Amniotic epithelial cell (primary cell): Measurements from ENCODE around the gene GBE1.

ENCODE experiments used
- DNase-seq: peaks from one replicate; pipeline ENCODE4 v3.0.0-alpha.2; 2010; ENCODE audit warnings: low read depth

GBE1 gene

DNA sequence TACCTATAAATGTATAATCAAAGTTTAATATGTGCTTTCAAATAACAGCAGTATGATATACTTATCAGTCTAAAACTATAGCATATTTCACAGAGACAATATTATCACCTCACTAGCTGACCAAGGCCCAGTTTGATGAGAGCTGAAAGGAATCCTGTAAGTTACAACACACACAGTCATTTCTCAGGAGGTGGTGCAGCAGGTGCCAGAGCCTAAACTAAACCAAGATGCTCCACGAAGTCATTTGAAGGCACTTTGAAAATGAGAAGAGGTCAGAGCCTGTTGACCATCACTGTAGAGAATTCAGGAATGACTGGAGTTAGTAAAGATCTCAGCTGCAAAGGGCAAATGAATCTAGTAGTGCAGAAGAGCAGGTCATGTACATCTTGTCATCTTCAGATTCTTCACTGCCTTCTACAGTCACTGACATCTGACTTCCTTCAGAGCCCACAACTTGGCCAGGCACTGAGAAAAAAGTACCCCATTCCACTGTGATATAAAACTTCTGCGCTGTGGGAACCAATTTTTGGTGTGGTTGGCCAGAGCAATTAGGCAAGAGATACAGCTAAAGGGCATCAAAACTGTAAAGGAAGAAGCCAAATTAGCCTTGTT is 7.9 kb downstream of the GBE1 start:
- no peak for DNase-seq

DNA sequence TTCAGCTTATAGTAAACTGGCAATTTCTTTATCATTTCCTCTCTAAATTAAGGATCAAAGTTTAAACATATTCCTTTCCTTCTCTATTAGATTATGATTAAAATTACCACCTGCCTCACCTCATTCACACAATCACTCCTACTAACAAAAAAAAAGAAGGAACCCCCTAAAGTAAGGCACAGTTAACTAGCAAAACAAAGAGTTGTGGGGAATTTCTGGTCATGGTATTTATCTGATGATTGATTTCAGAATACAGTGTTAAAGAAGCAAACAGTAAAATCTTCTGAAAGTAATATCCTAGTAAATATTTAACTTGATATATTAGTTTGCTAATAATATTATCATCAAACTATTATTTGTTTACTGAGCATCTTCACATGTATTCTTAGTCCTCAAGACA is 8.8 kb downstream of the GBE1 start:
- no peak for DNase-seq

- DNase-seq, result peak; percentile 65
These were observed 12.2 kb downstream of the GBE1 start for GRCh38 chr3:81749265-81749664.

- peak; percentile 80 for DNase-seq
These were observed 14.2 kb downstream of the GBE1 start for GRCh38 chr3:81747280-81747679.

DNA sequence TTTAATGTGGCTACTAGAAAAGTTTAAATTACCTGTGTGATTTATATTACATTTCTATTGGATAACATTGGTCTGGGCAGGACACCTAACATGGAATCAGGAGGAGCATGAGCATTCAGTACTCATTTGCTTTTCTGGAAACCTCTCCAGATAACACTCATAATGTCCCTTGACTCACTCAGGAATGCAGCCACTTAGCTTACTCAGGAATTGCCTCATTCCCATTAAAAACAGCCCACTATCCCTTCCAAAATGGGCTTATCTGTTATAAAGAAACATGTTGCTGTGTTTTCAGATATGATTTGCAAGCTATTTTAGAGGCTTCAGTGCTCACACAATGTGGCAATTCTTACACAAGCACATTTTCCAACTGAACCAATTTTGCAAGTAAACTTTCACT is 17.1 kb downstream of the GBE1 start:
- peak; percentile 99 for DNase-seq

DNA sequence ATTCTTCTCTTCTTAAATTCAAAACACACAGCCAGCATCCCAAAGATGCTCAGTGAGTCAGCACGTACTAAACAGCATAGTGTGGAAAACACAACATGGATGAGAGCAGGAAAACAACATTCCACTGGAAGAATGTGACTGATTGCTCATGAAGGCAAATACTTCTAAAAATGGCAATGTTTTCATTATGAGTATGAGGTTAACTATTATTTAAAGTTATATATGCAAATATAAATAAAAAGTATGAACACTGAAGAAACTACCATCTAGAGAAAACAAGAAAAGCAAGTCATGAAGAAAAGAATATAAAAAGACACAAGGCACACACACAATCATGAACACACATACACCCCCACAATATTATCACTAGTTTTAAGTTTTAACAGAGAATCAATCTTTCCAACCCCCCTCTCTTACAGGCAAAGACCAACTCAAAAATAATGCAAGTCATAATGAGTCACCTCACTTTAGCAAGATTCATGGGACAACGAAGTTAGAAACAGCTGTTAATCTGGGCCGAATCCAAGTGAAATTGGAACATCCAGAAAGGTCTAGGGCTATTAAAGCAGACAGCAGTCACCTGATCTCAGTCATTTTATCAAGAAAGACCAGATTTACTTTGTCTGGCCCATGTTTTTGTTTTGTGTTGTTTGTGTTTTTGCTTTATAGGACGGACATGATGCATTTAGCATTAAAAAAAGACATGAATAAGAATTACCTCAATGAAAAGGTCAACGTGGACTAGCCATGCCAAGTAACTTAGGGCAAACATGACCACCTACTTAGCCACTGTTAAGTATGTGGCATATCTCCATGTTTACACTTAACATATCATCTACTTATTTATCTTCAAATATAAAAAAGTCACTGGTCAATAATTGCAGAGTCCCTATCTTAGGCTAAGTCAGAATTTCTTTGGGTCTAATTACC is 18.1 kb downstream of the GBE1 start:
- peak; percentile 94 for DNase-seq

GRCh38 chr3:81742581-81742980 is 18.9 kb downstream of the GBE1 start:
- no peak for DNase-seq

- DNase-seq, result no peak
These were observed 20.2 kb downstream of the GBE1 start for GRCh38 chr3:81741216-81741615.

DNA sequence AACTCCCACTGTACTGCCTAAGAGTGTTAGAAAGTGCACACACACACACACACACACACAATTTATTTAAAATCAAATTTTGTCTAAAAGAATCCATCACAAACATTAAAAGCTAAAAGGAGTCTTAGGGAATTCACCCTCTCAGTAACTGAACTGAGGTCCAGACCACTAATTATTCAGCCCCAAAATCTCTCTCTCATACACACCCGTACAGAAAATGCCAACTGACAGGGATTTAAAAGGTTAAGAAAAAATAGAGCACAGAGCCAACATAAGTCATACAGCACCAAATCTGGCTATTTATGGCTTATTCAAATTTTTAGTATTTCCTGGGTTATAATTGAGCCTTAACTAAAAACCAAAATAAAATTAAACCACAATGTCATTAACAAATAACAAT is 20.7 kb downstream of the GBE1 start:
- no peak for DNase-seq

DNA sequence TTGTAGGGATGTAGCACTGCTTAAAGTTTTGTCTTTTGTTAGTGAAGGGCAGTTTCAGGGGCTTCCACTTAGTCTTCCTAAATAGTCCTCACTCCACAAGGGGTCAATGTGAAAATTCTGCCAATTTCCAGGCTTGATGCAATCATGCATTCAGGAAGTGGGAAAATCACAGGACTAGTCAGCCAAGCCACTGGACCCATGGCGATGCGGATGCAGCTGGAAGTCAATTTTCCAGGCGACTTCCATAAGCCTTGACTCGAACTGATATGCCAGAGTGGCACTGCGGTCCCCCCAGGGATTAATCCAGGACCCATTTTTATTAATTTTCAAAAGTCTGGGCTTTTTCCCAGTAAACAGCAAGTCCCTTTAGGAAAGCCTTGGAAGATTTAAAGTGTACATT is 26.1 kb downstream of the GBE1 start:
- DNase-seq, result no peak

DNA sequence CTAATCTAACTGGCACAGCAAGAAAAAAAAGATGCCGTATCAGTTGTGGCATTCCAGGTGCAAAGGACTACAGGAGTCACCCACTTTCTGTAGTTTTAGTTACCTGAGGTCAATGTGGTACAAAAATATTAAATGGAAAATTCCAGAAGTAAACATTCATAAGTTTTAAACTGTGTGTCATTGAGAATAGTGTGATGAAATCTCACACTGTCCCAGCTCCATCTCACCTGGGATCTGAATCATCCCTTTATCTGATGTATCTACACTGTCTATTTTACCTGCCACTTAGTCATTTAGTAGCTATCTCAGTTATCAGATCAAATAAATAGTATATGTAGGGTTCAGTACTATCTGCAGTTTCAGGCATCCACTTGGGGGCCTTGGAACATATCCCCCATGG is 26.7 kb downstream of the GBE1 start:
- no peak for DNase-seq

DNA sequence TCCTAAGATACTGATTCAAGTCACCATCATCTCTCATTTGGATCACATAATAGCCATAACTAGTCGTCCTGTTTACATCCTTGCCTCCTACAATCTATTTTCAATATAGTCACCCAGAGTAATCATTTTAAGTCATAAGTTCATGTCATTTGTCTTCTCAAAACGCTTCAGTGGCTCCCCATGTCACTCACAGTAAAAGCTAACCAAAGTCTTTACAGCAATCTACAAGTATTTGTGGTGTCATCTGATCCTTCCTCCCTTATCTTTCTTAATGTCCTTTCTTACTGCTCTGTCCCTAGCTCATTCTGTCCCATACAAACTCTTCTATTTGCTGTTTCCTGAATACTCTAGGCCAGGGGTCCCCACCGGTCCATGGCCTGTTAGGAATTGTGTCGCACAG is 28.8 kb downstream of the GBE1 start:
- no peak for DNase-seq

DNA sequence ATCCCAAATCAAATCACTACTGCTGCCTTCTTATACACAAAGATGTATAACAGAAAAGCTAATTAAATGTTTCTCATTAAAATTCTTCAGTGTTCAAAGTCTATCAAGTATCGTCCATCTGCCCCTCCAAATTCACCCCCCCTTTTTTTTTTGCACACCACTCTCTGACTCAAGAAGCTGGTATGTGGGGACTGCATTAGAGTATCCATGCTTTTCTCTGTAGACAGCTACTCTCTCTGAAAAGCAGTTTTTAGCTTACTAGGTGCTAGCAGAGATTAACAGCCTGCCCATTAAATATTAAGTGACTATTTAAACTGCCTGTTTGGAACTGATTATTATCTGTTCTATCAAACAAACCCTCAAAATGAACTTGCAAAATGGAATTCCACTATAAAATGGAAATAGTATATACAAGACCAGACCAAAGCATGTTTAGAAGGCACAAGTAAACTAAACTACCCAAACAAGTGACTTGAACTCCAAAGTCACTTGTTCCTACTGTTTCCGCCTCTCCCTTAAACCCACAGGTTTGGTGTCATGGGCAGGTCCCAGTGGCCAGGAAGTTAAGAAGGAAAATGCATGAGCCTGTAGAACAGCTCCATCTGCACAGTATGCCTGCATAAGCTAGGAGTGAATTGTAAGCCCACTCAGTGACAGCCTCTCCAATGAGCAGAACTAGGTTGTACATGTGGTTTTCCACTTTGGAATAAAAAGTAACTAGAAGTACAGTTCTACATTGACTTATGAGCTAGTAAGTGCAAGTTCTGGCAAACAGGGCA is 32.5 kb downstream of the GBE1 start:
- DNase-seq, result peak; percentile 54

GRCh38 chr3:81726735-81727134 is 34.7 kb downstream of the GBE1 start:
- peak; percentile 21 for DNase-seq

- DNase-seq, result peak; percentile 58
These were observed 35.3 kb downstream of the GBE1 start for GRCh38 chr3:81726132-81726531.

- DNase-seq, result peak; percentile 57
These were observed 37.6 kb downstream of the GBE1 start for GRCh38 chr3:81723732-81724313.

DNA sequence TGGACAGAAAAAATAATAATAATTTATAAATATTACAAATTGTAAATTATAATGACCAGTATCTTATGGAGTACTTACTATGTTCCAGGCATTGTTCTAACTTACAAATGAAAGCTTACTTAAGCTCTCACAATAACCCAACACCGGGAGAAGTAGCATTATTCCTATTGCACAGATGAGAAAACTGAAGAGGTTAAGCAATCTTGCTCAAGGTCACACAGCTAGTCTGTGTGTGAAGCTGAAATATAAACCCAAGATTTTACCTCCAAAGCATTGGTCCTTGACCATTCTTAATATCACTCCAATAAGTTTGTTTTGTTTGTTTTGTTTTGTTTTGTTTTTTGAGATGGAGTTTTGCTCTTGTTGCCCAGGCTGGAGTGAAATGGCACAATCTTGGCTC is 43.1 kb downstream of the GBE1 start:
- no peak for DNase-seq

GRCh38 chr3:81716870-81717509 is 44.5 kb downstream of the GBE1 start:
- DNase-seq, result peak; percentile 77

DNA sequence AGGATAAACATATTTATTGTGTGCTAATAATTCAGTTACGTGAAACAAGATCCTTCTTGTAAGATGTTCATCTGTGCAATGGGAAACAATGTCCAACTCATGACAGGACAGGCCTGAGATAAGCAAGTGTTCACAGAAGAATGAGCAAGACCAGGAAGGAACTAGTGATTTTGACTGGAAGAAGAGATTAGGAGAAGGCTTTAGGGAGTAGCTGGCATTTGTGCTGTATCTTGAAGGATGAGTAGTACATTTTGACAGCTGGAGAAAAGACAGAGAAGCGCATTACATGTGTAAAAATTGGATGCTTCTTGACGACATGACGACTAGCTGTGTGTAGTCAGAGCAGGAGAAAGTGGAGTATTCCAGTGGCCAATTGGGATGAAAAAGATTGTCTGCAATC is 48.4 kb downstream of the GBE1 start:
- DNase-seq, result peak; percentile 80

DNA sequence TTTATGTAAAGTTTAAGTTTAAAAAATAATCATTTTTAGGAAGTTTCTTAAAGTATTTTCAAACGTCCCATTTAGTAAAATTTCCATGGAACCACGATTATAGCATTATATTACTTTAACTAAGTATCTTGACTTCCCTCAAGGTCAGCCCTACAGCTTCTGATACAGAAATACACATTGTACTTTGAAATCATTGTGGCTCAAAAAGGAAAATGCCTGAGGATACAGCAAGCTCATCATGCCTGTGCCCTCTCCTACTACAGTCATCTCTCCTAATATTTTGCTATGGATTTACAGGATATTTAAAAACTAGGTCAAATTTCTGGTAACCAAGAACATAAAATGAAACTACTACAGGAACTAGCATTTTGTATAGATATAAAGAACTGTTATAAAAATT is 51.8 kb downstream of the GBE1 start:
- DNase-seq, result no peak

- no peak for DNase-seq
These were observed 53.4 kb downstream of the GBE1 start for GRCh38 chr3:81707996-81708395.

- no peak for DNase-seq
These were observed 59.3 kb downstream of the GBE1 start for GRCh38 chr3:81702126-81702525.
